NCI-H510A treated with DMSO at 0.1 percent for 48 hours (cell line): ENCODE measurements around the gene SLC39A11.
"Not testable (repeated sequence)": the region's sequence is repeated elsewhere in the genome, so short reads cannot be mapped to it uniquely, and the experiment has no call there.

Experiments
- DNase-seq: peaks from one replicate; lab custom pipeline; 2025; lab: John Stamatoyannopoulos, UW

SLC39A11 gene

GRCh38 chr17:72916991-72917390 is 175.5 kb downstream of the SLC39A11 start:
- DNase-seq = no peak

- DNase-seq = no peak
These were observed 176.8 kb downstream of the SLC39A11 start for GRCh38 chr17:72915625-72916081.

- DNase-seq = no peak
These were observed 179.3 kb downstream of the SLC39A11 start for GRCh38 chr17:72913142-72913682.

- DNase-seq = no peak
These were observed 186.2 kb downstream of the SLC39A11 start for GRCh38 chr17:72906306-72906705.

- no peak for DNase-seq
These were observed 189.0 kb downstream of the SLC39A11 start for GRCh38 chr17:72903522-72903921.

- DNase-seq = no peak
These were observed 190.8 kb downstream of the SLC39A11 start for GRCh38 chr17:72901657-72902056.

GRCh38 chr17:72901083-72901482 is 191.4 kb downstream of the SLC39A11 start:
- DNase-seq = no peak

GRCh38 chr17:72900654-72900971 is 191.9 kb downstream of the SLC39A11 start:
- no peak for DNase-seq

GRCh38 chr17:72898725-72899124 is 193.8 kb downstream of the SLC39A11 start:
- no peak for DNase-seq

GRCh38 chr17:72896288-72896687 is 196.2 kb downstream of the SLC39A11 start:
- not testable (repeated sequence) for DNase-seq

- DNase-seq = no peak
These were observed 200.9 kb downstream of the SLC39A11 start for GRCh38 chr17:72891627-72892026.

GRCh38 chr17:72890711-72891110 is 201.8 kb downstream of the SLC39A11 start:
- DNase-seq = no peak

GRCh38 chr17:72887917-72888316 is 204.6 kb downstream of the SLC39A11 start:
- no peak for DNase-seq

GRCh38 chr17:72887322-72887721 is 205.2 kb downstream of the SLC39A11 start:
- no peak for DNase-seq

- DNase-seq = no peak
These were observed 205.9 kb downstream of the SLC39A11 start for GRCh38 chr17:72886622-72887021.

- no peak for DNase-seq
These were observed 208.4 kb downstream of the SLC39A11 start for GRCh38 chr17:72884066-72884465.

- DNase-seq = no peak
These were observed 209.1 kb downstream of the SLC39A11 start for GRCh38 chr17:72883351-72883750.

GRCh38 chr17:72882426-72882825 is 210.1 kb downstream of the SLC39A11 start:
- DNase-seq = no peak

- DNase-seq = no peak
These were observed 212.6 kb downstream of the SLC39A11 start for GRCh38 chr17:72879877-72880276.

GRCh38 chr17:72878975-72879660 is 213.4 kb downstream of the SLC39A11 start:
- DNase-seq = no peak

GRCh38 chr17:72877348-72877747 is 215.1 kb downstream of the SLC39A11 start:
- no peak for DNase-seq

GRCh38 chr17:72876413-72876812 is 216.1 kb downstream of the SLC39A11 start:
- DNase-seq = no peak

GRCh38 chr17:72875361-72875760 is 217.1 kb downstream of the SLC39A11 start:
- DNase-seq = no peak

GRCh38 chr17:72872396-72872795 is 220.1 kb downstream of the SLC39A11 start:
- DNase-seq = no peak
